Activated CD8-positive, alpha-beta memory T cell treated with anti-CD3 and anti-CD28 coated beads, Interleukin-2, amount 10 ng/mL, durations not matched to agents 7 days and 5 days (primary cell): Measurements from ENCODE around the gene PTPRH. TPM values are rescaled to one million over a fixed set of nuclear protein-coding genes. Genes with fewer than 3 reads are reported as not detected.
"Not testable (repeated sequence)": the region's sequence is repeated elsewhere in the genome, so short reads cannot be mapped to it uniquely, and the experiment has no call there.

ENCODE experiments used
- ATAC-seq: fragments of 150-1000 bp; cut with Tn5 transposase; one replicate; pipeline ENCODE4 v1.10.0; 2021; ENCODE audit warnings: moderate library complexity
- CTCF ChIA-PET: fragments of 350-600 bp; sonication (Branson Sonifier 250); formaldehyde crosslinking; loops from one replicate; lab custom pipeline; 2021; ENCODE audit warnings: antibody characterized with exemption; lab: Charles Lee
- DNase-seq: peaks from one replicate; pipeline ENCODE4 v3.0.0-alpha.2; 2020
- H3K27ac Mint-ChIP-seq: one replicate; pipeline ENCODE4 v1.8.0; 2021; ENCODE audit warnings: mild to moderate bottlenecking, mixed read lengths
- H3K27me3 Mint-ChIP-seq: one replicate; pipeline ENCODE4 v1.8.0; 2021; ENCODE audit warnings: mixed read lengths
- H3K36me3 Mint-ChIP-seq: one replicate; pipeline ENCODE4 v1.8.0; 2021; ENCODE audit warnings: mild to moderate bottlenecking, mixed read lengths
- H3K4me1 Mint-ChIP-seq: one replicate; pipeline ENCODE4 v1.8.0; 2021; ENCODE audit warnings: mixed read lengths
- H3K4me3 Mint-ChIP-seq: one replicate; pipeline ENCODE4 v1.8.0; 2021; ENCODE audit warnings: mild to moderate bottlenecking, moderate library complexity, mixed read lengths
- H3K9me3 Mint-ChIP-seq: one replicate; pipeline ENCODE4 v1.8.0; 2022; ENCODE audit warnings: low read depth, mixed read lengths
- total RNA-seq, 2 experiments: library from RNA; stranded (reverse); gene quantifications; one replicate each; pipeline ENCODE4 v1.2.3, GENCODE V29; 2021

PTPRH gene
- total RNA-seq, 2 experiments from 2014 or later = not detected

DNA sequence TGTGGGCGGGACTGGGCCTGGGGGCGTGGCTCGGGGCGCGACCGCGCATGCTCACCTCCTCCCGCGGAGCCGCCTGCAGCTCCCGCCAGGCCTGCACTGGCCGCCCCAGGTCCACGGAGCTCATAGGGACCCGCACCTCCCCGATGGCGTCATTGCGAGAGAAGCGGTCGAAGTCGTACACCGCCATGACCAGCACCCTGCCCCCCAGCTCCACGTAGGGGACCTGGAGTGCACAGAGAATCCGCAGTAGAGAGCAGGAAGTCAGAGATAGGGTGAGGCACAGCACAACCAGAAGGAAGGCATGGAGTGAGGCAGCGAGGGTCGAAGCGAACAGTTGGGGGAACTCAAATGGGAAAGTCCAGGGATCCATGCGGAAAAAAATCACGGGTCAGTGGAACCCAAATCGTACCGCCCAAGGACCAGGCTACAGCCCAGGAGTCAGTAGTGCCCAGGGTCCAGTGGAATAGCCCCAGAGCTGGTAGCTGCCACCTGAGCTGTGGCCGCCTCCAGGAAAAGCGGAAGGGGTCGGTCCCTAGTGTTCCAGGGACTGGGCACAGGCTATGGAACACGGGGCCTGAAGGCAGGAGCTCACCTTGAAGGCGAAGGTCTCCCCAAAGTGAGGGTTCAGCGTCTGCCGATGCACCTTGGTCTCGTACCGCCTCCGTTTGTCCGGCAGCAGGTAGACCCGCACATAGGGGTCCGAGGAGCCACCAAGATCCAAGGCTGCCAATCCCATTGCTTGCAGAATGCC, 34.0 kb downstream of the PTPRH start:
- Mint-ChIP-seq H3K36me3 (no peaks in the 10 kb centered on the region), H3K4me3 (no peak overlapping the region), H3K27ac (no peak overlapping the region), H3K9me3 (no peaks in the 10 kb centered on the region), H3K4me1 (peaks cover 27% of the 10 kb centered on the region), H3K27me3 (peaks cover 65% of the 10 kb centered on the region)
- DNase-seq (no peak), ATAC-seq (no peak)
- CTCF ChIA-PET = no interaction called here

DNA sequence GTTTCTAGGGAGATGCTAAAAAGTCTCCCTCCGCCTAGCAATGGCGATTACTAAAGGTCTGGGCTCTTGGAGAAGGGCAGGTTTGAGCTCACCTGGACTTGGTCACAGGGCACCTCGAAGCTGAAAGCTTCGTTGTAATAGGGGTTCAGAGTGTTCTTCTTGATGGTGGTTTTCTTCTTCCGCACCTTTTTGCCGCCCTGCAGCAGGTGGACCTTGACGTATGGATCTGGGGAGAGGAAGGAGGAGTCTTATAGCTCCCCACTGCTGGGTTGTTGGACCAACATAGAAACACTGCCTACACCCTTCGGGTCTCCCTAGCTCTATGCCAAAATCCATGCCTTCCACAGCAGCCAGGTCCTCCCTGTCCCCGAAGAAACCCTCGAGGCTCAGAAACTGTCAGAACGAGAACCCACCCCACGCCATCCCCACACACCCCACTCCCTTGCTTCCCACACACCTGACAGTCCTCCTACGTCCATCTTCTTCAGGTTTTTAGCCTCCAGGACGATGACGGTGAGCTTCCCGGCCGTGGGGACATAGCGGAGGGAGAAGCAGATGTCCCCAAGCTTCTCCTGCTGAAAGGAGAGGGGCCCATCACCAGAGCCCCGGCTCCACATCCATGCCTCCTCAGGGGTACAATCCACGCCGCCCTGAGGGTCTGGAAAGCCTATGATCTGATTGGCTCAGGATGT, 34.7 kb downstream of the PTPRH start:
- H3K4me3 Mint-ChIP-seq = peak overlapping the region; percentile 55
- no peaks in the 10 kb centered on the region for H3K36me3 Mint-ChIP-seq
- no peaks in the 10 kb centered on the region for H3K9me3 Mint-ChIP-seq

DNA sequence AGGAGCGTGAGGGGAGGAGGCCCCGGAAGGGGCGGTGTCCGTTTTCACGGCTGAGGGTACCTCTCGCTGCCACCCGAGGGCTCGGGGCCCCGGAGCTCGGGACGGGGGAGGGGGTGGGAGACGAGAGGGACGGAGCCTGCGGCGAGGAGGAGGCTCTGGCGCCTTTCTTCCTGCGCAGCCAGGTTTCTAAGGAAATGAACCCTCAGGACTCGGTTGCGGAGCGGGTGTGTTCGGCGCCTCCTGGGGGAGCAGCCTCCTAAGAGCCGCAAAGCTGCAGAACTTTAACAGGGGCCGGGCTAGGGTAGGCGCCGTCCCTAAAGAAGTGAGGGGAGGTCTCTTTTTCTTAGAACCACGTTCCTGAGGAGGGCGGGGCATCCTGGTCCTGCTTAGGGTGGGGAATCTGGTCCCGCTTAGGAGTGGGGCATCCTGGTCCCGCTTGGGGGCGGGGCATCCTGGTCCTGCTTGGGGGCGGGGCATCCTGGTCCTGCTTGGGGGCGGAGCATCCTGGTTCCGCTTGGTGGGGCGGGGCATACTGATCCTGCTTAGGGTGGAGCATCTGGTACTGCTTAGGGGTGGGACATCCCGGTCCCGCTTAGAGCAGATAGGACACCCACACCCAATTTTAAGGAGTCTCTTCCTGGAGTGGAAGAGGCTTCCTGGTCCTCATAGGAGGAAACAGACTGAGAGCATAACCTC, 35.4 kb downstream of the PTPRH start:
- no peak overlapping the region for H3K27ac Mint-ChIP-seq
- H3K27me3 Mint-ChIP-seq = peaks cover 68% of the 10 kb centered on the region
- CTCF ChIA-PET = interaction anchor here (0.7 to 1.5 kb wide), 3 partner anchors 13 to 330 kb away, joined by 3 to 4 read pairs (median 4); no protein-coding TSS in a partner anchor
- H3K9me3 Mint-ChIP-seq = no peaks in the 10 kb centered on the region
- H3K4me1 Mint-ChIP-seq = peaks cover 16% of the 10 kb centered on the region
- ATAC-seq (peak; percentile 78), DNase-seq (peak; percentile 79)
- H3K36me3 Mint-ChIP-seq = no peaks in the 10 kb centered on the region
- peak overlapping the region; percentile 55 for H3K4me3 Mint-ChIP-seq

More for the DNA sequence above, 34.7 kb downstream of the PTPRH start:
- ATAC-seq = no peak
- peaks cover 21% of the 10 kb centered on the region for H3K4me1 Mint-ChIP-seq
- CTCF ChIA-PET = interaction anchor here (1.4 to 1.5 kb wide), 2 partner anchors 14 to 33 kb away, joined by 4 read pairs; no protein-coding TSS in a partner anchor
- H3K27ac Mint-ChIP-seq = no peak overlapping the region
- peaks cover 63% of the 10 kb centered on the region for H3K27me3 Mint-ChIP-seq
- no peak for DNase-seq

DNA sequence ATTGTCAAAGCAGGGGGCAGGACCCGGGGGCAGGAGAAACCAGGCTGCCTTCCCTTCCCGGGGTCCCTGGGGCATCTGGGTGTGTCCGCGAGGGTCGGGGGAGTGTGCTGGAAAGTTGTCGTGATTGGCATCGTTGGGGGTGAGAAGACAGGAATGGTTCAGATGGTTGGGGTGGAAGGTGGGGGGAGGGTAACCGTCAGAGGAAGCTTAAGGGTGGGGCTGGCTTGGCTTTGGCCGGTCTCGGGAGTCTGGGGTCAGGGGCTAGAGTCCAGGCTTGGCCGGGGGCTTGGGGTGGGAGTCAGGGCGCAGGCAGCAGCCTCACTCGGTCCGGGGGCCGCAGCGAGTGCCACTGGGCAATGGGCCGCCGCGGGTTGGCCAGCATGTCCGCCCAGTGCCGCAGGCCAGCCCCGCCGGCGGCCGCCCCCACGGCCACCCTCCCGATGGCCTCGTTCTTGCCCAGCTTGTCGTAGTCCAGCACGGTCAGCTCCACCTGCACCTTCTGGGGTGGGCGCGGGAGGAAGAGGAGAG, 36.1 kb downstream of the PTPRH start:
- ATAC-seq = no peak
- Mint-ChIP-seq H3K9me3 (no peaks in the 10 kb centered on the region), H3K4me1 (peaks cover 11% of the 10 kb centered on the region)

DNA sequence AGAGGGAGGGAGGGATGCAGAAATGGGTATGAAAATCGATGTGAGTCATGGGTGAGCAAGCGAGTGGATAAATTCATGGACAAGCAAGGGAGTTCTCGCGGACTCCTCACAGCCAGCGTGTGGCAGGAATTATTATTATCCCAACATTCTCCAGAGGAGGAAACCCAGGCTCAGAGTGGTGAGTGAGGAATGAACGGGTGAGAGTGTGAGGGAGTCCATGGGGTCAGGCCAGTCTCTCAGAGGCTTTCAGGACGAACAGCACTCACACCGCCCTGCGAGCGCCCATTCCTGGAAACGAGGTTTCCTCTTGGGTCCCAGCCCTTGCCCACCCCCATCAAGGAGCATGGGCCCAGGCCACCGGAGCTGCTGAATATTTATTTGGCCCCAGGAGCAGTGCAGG, 36.6 kb downstream of the PTPRH start:
- Mint-ChIP-seq H3K4me3 (no peak overlapping the region), H3K36me3 (no peaks in the 10 kb centered on the region), H3K27me3 (peaks cover 63% of the 10 kb centered on the region), H3K9me3 (no peaks in the 10 kb centered on the region), H3K4me1 (peaks cover 11% of the 10 kb centered on the region), H3K27ac (no peak overlapping the region)
- DNase-seq (no peak), ATAC-seq (no peak)
- CTCF ChIA-PET = interaction anchor here (0.6 to 1.4 kb wide), 2 partner anchors 31 to 422 kb away, joined by 3 to 4 read pairs; no protein-coding TSS in a partner anchor

More for the DNA sequence above, 36.1 kb downstream of the PTPRH start:
- no peak for DNase-seq
- H3K4me3 Mint-ChIP-seq = peak overlapping the region; percentile 55
- CTCF ChIA-PET = interaction anchor here (0.6 to 1.5 kb wide), 4 partner anchors 13 to 421 kb away, joined by 3 to 4 read pairs (median 4); no protein-coding TSS in a partner anchor
- H3K27ac Mint-ChIP-seq = no peak overlapping the region
- no peaks in the 10 kb centered on the region for H3K36me3 Mint-ChIP-seq
- H3K27me3 Mint-ChIP-seq = peaks cover 65% of the 10 kb centered on the region

DNA sequence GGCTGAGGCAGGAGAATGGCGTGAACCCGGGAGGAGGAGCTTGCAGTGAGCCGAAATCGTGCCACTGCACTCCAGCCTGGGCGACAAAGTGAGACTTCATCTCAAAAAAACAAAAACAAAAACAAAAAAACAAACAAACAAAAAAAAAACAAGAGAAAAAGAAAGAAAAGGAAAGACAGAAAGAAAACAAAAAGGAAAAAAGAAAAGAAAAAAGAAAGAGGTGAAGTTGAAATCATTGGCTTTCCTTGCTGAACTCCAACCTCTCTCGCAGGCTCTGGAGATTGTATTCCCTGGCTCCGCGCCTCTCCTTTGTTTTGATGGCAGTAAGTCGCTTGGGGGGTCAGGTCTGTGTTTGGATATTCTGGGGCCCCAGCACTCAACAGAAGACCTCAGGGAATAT, 37.0 kb downstream of the PTPRH start:
- ATAC-seq, H3K4me3 Mint-ChIP-seq, H3K9me3 Mint-ChIP-seq, CTCF ChIA-PET, H3K36me3 Mint-ChIP-seq, DNase-seq, H3K27ac Mint-ChIP-seq: not testable (repeated sequence)
- H3K4me1 Mint-ChIP-seq = peaks cover 11% of the 10 kb centered on the region
- peaks cover 67% of the 10 kb centered on the region for H3K27me3 Mint-ChIP-seq

DNA sequence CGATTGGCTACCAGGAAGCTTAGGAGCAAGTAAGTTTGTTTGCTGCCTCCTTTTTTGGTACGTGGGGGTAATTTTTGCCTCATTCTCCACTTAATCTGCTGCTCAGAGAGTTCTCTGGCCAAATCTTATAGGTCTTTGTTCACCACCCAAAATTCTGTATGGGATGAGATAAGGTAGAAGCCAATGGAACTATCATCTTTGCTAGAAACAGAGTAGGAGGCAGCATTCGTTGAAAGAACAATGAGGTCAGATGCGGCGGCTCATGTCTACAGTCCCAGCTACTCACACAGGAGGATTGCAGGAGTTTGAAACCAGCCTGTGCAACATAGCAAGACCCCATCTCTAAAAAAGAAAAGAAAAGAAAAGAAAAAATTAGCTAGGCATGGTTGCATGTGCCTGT, 37.9 kb downstream of the PTPRH start:
- no peaks in the 10 kb centered on the region for H3K9me3 Mint-ChIP-seq
- CTCF ChIA-PET = interaction anchor here (0.6 kb wide), 1 partner anchor 11 kb away, joined by 3 read pairs; no protein-coding TSS in a partner anchor
- no peak for DNase-seq
- H3K27ac Mint-ChIP-seq = no peak overlapping the region
- ATAC-seq = no peak
- H3K36me3 Mint-ChIP-seq = no peaks in the 10 kb centered on the region
- no peak overlapping the region for H3K4me3 Mint-ChIP-seq
- peaks cover 19% of the 10 kb centered on the region for H3K4me1 Mint-ChIP-seq
- H3K27me3 Mint-ChIP-seq = peaks cover 67% of the 10 kb centered on the region

DNA sequence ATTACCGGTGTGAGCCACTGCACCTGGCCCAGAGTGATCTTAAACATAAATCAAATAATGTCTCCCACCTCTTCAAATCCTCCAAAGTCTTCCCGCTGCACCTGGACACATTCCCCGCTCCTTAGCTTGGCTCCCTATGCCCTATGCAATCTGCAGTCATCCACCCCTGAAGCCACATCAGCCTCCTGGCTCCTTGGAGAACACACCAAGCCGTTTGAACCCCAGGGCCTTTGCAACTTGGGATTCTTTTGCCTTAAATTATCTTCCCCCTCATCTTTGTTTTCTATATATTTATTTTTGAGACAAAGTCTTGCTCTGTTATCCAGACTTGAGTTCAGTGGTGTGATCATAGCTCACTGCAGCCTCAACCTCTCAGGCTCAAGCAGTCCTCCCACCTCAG, 40.2 kb downstream of the PTPRH start:
- CTCF ChIA-PET = no interaction called here
- H3K4me3 Mint-ChIP-seq = no peak overlapping the region
- ATAC-seq (no peak), DNase-seq (no peak)
- H3K27me3 Mint-ChIP-seq = peaks cover 70% of the 10 kb centered on the region
- no peak overlapping the region for H3K27ac Mint-ChIP-seq
- H3K36me3 Mint-ChIP-seq = no peaks in the 10 kb centered on the region
- H3K9me3 Mint-ChIP-seq = no peaks in the 10 kb centered on the region
- peaks cover 13% of the 10 kb centered on the region for H3K4me1 Mint-ChIP-seq

DNA sequence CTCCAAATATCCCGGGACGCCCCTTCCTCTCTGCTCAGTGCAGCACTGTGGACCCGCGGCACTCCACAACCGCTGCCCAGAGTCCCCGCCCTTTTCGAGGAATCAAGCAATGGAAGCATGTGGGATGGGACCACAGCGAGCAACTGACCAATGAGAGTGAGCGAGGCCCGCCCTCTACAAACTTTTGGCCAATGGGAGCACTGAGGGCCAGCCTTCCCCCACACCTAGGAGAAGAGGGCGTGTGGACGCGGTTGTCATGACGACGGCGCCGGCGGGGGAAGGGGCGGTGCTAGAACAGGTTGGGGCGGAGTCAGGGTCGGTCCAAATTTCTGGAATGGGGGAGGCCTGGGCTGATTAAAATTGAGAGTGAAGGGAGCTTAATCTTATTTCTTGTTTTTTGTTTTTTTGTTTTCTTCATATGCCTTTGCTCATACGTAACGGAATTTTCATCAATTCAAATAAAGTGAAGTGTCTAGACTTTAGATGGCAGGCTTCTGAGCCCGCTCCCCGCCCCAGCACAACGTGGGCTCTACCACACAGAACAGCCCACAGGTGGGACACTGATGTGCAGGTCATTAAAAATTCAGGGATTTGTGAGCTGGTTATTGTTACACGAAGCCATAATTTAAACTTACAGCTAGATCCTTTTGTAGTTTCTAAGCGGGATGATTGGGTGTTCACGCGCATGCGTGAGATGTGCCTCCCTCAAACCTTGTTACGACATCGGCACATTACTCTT, 42.6 kb downstream of the PTPRH start, which contains the start of gene DNAAF3:
TSS of gene DNAAF3 (minus strand) at position 84 of the 739 bp plus-strand sequence. CDS start 200 bp downstream, outside the sequence.
- Mint-ChIP-seq H3K27ac (peak within 1 kb of the TSS; percentile 8), H3K9me3 (no peaks in the 10 kb centered on the region), H3K36me3 (no peaks in the 10 kb centered on the region), H3K27me3 (peaks cover 57% of the 10 kb centered on the region), H3K4me3 (peak within 1 kb of the TSS; percentile 67), H3K4me1 (peaks cover 10% of the 10 kb centered on the region)
- DNase-seq (peak; percentile 87), ATAC-seq (peak; percentile 94)
- CTCF ChIA-PET = interaction anchor here (1.1 to 1.6 kb wide), 6 partner anchors 26 to 286 kb away, joined by 3 to 5 read pairs (median 4); no protein-coding TSS in a partner anchor

DNA sequence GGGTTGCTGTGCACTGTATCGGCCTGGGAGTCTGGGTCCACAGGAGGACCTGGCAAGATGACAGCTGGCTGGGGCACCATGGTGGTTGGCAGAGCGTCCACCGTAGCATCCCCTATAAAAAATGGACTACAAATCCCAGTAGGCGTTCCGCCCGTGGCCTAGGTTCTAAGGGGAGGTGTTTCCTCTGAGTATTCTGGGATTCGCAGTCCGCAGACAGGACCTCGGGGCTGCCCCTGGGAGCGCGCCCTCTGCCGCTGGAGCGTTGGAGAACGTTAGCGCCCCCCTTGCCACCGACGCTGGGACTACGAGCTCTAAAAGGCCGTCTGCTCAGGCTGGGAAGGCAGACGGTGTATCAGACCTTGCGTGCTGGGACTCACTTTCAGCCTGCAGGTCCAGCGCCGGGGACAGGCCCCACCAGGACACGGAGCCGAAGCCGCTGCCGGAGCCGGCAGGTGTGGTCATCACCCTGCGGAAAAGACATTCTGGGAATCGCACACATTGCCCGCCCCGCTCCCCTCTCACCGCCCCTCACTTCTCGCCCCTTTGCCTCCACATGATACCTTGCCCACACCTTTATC, 43.3 kb downstream of the PTPRH start:
- peak; percentile 64 for ATAC-seq
- Mint-ChIP-seq H3K4me3 (peak overlapping the region; percentile 67), H3K27ac (no peak overlapping the region), H3K36me3 (no peaks in the 10 kb centered on the region), H3K4me1 (peaks cover 10% of the 10 kb centered on the region), H3K9me3 (no peaks in the 10 kb centered on the region), H3K27me3 (peaks cover 50% of the 10 kb centered on the region)
- CTCF ChIA-PET = interaction anchor here (1.1 to 1.6 kb wide), 5 partner anchors 26 to 222 kb away, joined by 3 to 5 read pairs (median 4); no protein-coding TSS in a partner anchor
- peak; percentile 69 for DNase-seq

DNA sequence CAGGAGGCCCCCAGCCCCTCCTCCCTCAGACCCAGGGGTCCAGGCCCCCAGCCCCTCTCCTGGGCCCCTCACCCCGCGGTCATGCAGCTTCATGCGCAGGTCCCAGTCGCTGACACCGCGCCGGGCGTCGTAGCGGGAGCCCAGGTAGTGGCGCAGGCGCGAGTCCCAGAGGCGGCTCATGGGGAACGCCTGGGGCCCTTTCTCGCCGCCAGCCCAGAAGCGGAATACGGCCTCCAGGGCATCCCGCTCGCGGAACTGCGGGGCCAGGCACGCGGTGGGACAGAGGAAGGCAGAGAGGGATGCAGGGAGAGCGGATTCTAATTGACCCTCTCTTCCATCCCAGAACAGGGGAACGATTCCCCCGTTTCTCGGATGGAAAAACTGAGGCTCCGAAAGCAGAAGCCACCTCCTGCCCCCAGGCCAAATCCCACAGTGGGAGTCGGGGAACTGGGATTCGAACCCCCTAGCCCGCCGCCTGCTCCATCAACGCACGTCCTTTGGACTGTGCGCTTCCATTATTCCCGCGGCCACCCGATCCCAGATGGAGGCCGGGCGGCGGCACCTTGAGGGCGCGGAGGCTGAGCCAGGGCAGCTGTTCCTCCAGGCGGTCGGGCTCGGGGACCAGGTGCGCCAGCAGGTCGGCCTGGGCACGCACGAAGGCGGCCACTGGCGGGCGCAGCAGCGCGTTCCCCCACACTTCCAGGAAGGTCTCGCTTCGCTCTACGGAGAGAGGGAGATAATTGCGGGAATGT, 47.6 kb downstream of the PTPRH start:
- no peak overlapping the region for H3K27ac Mint-ChIP-seq
- no peaks in the 10 kb centered on the region for H3K9me3 Mint-ChIP-seq
- ATAC-seq (no peak), DNase-seq (no peak)
- CTCF ChIA-PET = interaction anchor here (1.2 to 2.9 kb wide), 6 partner anchors 10 to 342 kb away, joined by 3 to 29 read pairs (median 12); partner anchors contain the start of gene SYT5
- H3K4me1 Mint-ChIP-seq = peaks cover 8% of the 10 kb centered on the region
- no peak overlapping the region for H3K4me3 Mint-ChIP-seq
- peaks cover 43% of the 10 kb centered on the region for H3K27me3 Mint-ChIP-seq
- no peaks in the 10 kb centered on the region for H3K36me3 Mint-ChIP-seq
